B cell (primary cell): ENCODE data around the gene CUL3. TPM values are rescaled to one million over a fixed set of nuclear protein-coding genes. Genes with fewer than 3 reads are reported as not detected.
"Not testable (repeated sequence)": the region's sequence is repeated elsewhere in the genome, so short reads cannot be mapped to it uniquely, and the experiment has no call there.

Experiments
- ATAC-seq: fragments of 200-7000 bp; cut with Tn5 transposase; one replicate; pipeline ENCODE4 v1.10.0; 2021; ENCODE audit warnings: low read depth, mild to moderate bottlenecking, moderate number of reproducible peaks, moderate library complexity
- CTCF ChIA-PET: fragments of 350-600 bp; sonication (Branson Sonifier 250); formaldehyde crosslinking; loops from one replicate; lab custom pipeline; 2021; ENCODE audit warnings: antibody characterized with exemption, inconsistent platforms; lab: Charles Lee
- POLR2A ChIA-PET: fragments of 350-600 bp; sonication (Branson Sonifier 250); formaldehyde crosslinking; loops from one replicate; lab custom pipeline; 2021; ENCODE audit warnings: antibody characterized with exemption; lab: Charles Lee
- DNase-seq: peaks from one replicate; pipeline ENCODE4 v3.0.0; 2013
- H2AFZ ChIP-seq: 2 replicates; pipeline ENCODE4 v1.6.1; 2012; ENCODE audit warnings: mild to moderate bottlenecking, low read depth, low read length; ENCODE audit not compliant: insufficient read depth, poor library complexity, severe bottlenecking
- H3K27ac ChIP-seq, 2 donors: 1 replicate in 1 of 2; 2 replicates in 1 of 2; pipeline ENCODE4 v1.5.1; 2012 to 2013; ENCODE audit warnings: low read length in 2 of 2, mild to moderate bottlenecking in 2 of 2, moderate library complexity in 1 of 2
- H3K27me3 ChIP-seq, 4 experiments: fragments of 200-600 bp in 1 of 4; sonication (generic) in 1 of 4; replicated peaks in 1 of 4; 1 replicate in 2 of 4; 2 replicates in 2 of 4; pipeline versions ENCODE4 v1.6.1 to v1.7.0; 2013 to 2016; ENCODE audit warnings: low read length in 3 of 4, mild to moderate bottlenecking in 2 of 4, mixed read lengths in 1 of 4, moderate library complexity in 1 of 4; ENCODE audit not compliant: insufficient read depth in 4 of 4, control insufficient read depth in 3 of 4; ENCODE audit errors: control extremely low read depth in 1 of 4
- H3K36me3 ChIP-seq, 2 experiments: replicated peaks in 1 of 2; 1 replicate in 1 of 2; 2 replicates in 1 of 2; pipeline versions ENCODE4 v1.6.1 to v1.7.1; 2013; ENCODE audit warnings: low read length in 1 of 2; ENCODE audit not compliant: insufficient read depth in 2 of 2, control insufficient read depth in 1 of 2; ENCODE audit errors: control extremely low read depth in 1 of 2, extremely low read depth in 1 of 2
- H3K4me1 ChIP-seq, 2 donors: fragments of 200-600 bp in 1 of 2; sonication (generic) in 1 of 2; 1 replicate in 1 of 2; 2 replicates in 1 of 2; pipeline versions ENCODE4 v1.5.1 to v1.6.1; 2013 to 2017; ENCODE audit warnings: low read length in 2 of 2; ENCODE audit not compliant: control insufficient read depth in 2 of 2, insufficient read depth in 2 of 2
- H3K4me2 ChIP-seq: replicated peaks from 2 replicates; pipeline ENCODE3; 2012; ENCODE audit warnings: mild to moderate bottlenecking, low read depth, low read length; ENCODE audit not compliant: poor library complexity, severe bottlenecking
- H3K4me3 ChIP-seq, 5 experiments: fragments of 200-600 bp in 1 of 5; sonication (generic) in 1 of 5; 1 replicate in 3 of 5; 2 replicates in 2 of 5; pipeline versions ENCODE4 v1.5.1 to v1.7.0; 2011 to 2016; ENCODE audit warnings: low read length in 4 of 5, mild to moderate bottlenecking in 4 of 5, low read depth in 2 of 5, control low read depth in 1 of 5, moderate library complexity in 1 of 5; ENCODE audit not compliant: insufficient read depth in 1 of 5; ENCODE audit errors: control extremely low read depth in 1 of 5, extremely low read depth in 1 of 5
- H3K79me2 ChIP-seq: fragments of 200-600 bp; sonication (generic); one replicate; pipeline ENCODE4 v1.6.0; 2016; ENCODE audit warnings: low read length; ENCODE audit not compliant: control insufficient read depth, insufficient read depth
- H3K9ac ChIP-seq: fragments of 200-600 bp; sonication (generic); 2 replicates; pipeline ENCODE4 v1.6.1; 2017; ENCODE audit warnings: mild to moderate bottlenecking, low read length, moderate library complexity
- H3K9me3 ChIP-seq, 3 donors: one replicate each; pipeline versions ENCODE4 v1.6.1 to v1.7.1; 2013; ENCODE audit warnings: low read length in 2 of 3; ENCODE audit not compliant: control insufficient read depth in 2 of 3, insufficient read depth in 1 of 3; ENCODE audit errors: control extremely low read depth in 1 of 3
- H4K20me1 ChIP-seq: 2 replicates; pipeline ENCODE4 v1.6.0; 2012; ENCODE audit warnings: mild to moderate bottlenecking, low read length; ENCODE audit not compliant: insufficient read depth, control insufficient read depth, poor library complexity, severe bottlenecking
- H3K27ac Mint-ChIP-seq: one replicate; pipeline ENCODE4 v1.8.0; 2021; ENCODE audit warnings: mixed read lengths
- H3K27me3 Mint-ChIP-seq: one replicate; pipeline ENCODE4 v1.8.0; 2021; ENCODE audit warnings: mixed read lengths
- H3K4me1 Mint-ChIP-seq: one replicate; pipeline ENCODE4 v1.8.0; 2021; ENCODE audit warnings: mixed read lengths
- H3K4me3 Mint-ChIP-seq: one replicate; pipeline ENCODE4 v1.8.0; 2021; ENCODE audit warnings: mixed read lengths
- H3K9me3 Mint-ChIP-seq: one replicate; pipeline ENCODE4 v1.8.0; 2022; ENCODE audit warnings: mixed read lengths; ENCODE audit not compliant: insufficient read depth
- CTCF ChIP-seq: fragments of 200-600 bp; IDR thresholded peaks from one replicate; pipeline ENCODE4 v1.8.0; 2022; ENCODE audit warnings: antibody characterized with exemption, mild to moderate bottlenecking
- EZH2 ChIP-seq: IDR thresholded peaks from 2 replicates; pipeline ENCODE4 v1.6.1; 2012; ENCODE audit warnings: borderline replicate concordance, low read depth, mild to moderate bottlenecking, moderate library complexity, low read length; ENCODE audit not compliant: insufficient read depth, poor library complexity, severe bottlenecking
- WGBS: methylation state at CpG from one replicate; pipeline ENCODE4 v1.1.5; 2013; ENCODE audit warnings: missing lambda C conversion rate; ENCODE audit not compliant: insufficient coverage; 5-methylcytosine and 5-hydroxymethylcytosine counted together
- intact Hi-C: fragments of 100-400 bp; cut with micrococcal nuclease; formaldehyde crosslinking; loops from one replicate; pipeline ENCODE4 v1.10.0; 2022
- polyA plus RNA-seq: library from polyadenylated mRNA; depleted of rRNA; stranded (reverse); fragments of >200 nt; gene quantifications from 2 replicates; pipeline ENCODE4 v1.2.3, GENCODE V29; 2012
- total RNA-seq, 2 donors: library from RNA; stranded (reverse); fragments of 120-200 nt in 1 of 2; gene quantifications; 1 replicate in 1 of 2; 2 replicates in 1 of 2; pipeline versions ENCODE4 v1.2.3 to v1.2.4, GENCODE V29; 2013 to 2022

CUL3 gene
- total and polyA plus RNA-seq, 2 donors (not counting 1 experiment from before 2014, with no cell fraction given): 31.1 to 138 TPM

- Histone ChIP-seq H3K4me2 (peak overlapping the region; percentile 81), H2AFZ (peak overlapping the region; percentile 38), H4K20me1 (no peaks in the 10 kb centered on the region), H3K4me3 (peak overlapping the region in 4 of 5 experiments; percentile 2 to 81 (median 28)), H3K79me2 (peaks cover 93% of the 10 kb centered on the region), H3K27ac (peak overlapping the region; percentile 87 to 89), H3K9me3 (no peaks in the 10 kb centered on the region), H3K36me3 (no peaks in the 10 kb centered on the region), H3K9ac (peak overlapping the region; percentile 52), H3K27me3 (no peaks in the 10 kb centered on the region), H3K4me1 (peaks cover 68 to 90% of the 10 kb centered on the region in 2 donors)
- Mint-ChIP-seq H3K4me1 (peaks cover 77% of the 10 kb centered on the region), H3K27ac (peak overlapping the region; percentile 86), H3K27me3 (no peaks in the 10 kb centered on the region), H3K4me3 (peak overlapping the region; percentile 76), H3K9me3 (no peaks in the 10 kb centered on the region)
- intact Hi-C loops: loop anchor here (2.0 kb wide), 1 partner anchor 15 kb away; no protein-coding TSS in a partner anchor
- peak; percentile 52 for DNase-seq
- TF ChIP-seq CTCF: no peak
- no peak for TF ChIP-seq EZH2
- ChIA-PET CTCF (interaction anchor here (1.4 to 3.8 kb wide), 3 partner anchors 60 to 114 kb away, joined by 4 to 13 read pairs (median 6); partner anchors contain the start of gene CUL3), POLR2A (interaction anchor here (1.1 to 1.3 kb wide), 2 partner anchors 8 to 60 kb away, joined by 3 to 4 read pairs; no protein-coding TSS in a partner anchor)
- ATAC-seq: peak; percentile 22
- WGBS: 40% methylated on average over 1 of the region's 6 CpGs
These were observed 61.3 kb downstream of the CUL3 start for GRCh38 chr2:224523626-224524577.

- H3K27me3 ChIP-seq, H2AFZ ChIP-seq, H3K4me3 Mint-ChIP-seq, H4K20me1 ChIP-seq, H3K9me3 ChIP-seq, ATAC-seq, H3K27me3 Mint-ChIP-seq, DNase-seq, intact Hi-C loops, H3K36me3 ChIP-seq, H3K9me3 Mint-ChIP-seq: not testable (repeated sequence)
- H3K9ac ChIP-seq: peak overlapping the region; percentile 67
- 92% methylated on average over 2 of the region's 10 CpGs for WGBS
- H3K4me1 Mint-ChIP-seq: peaks cover 76% of the 10 kb centered on the region
- ChIA-PET CTCF (interaction anchor here (0.7 to 3.8 kb wide), 2 partner anchors 24 to 61 kb away, joined by 3 to 13 read pairs; no protein-coding TSS in a partner anchor), POLR2A (interaction anchor here (1.1 to 3.1 kb wide), 3 partner anchors 9 to 63 kb away, joined by 3 to 29 read pairs (median 4); partner anchors contain the start of gene CUL3)
- peak overlapping the region; percentile 87 to 89 for H3K27ac ChIP-seq
- H3K4me3 ChIP-seq: peak overlapping the region in 1 of 5 experiments; percentile 81
- peak overlapping the region; percentile 67 for H3K27ac Mint-ChIP-seq
- peaks cover 93% of the 10 kb centered on the region for H3K79me2 ChIP-seq
- H3K4me2 ChIP-seq: peak overlapping the region; percentile 81
- H3K4me1 ChIP-seq: peaks cover 79 to 90% of the 10 kb centered on the region in 2 donors
These were observed 62.7 kb downstream of the CUL3 start for GRCh38 chr2:224522483-224522882.
